ENCODE results near the gene ROBO2. TPM values are rescaled to one million over a fixed set of nuclear protein-coding genes. Genes with fewer than 3 reads are reported as not detected.

The ROBO2 gene
- total RNA-seq, 6 experiments from 2014 or later, result 0.09 to 0.36 (median 0.20) TPM

GRCh38 chr3:77052051-77052501 is 12.2 kb downstream of the ROBO2 start:
- no peaks in the 10 kb centered on the region; the same call in 1 of the 2 replicates for H3K27me3 Mint-ChIP-seq (ENCODE audit: insufficient read depth)
- no peak for DNase-seq
- TF ChIP-seq CTCF (IDR thresholded peaks at IDR 0.05), result no peak
- H3K36me3 Mint-ChIP-seq (ENCODE audit: low read depth), result no peaks in the 10 kb centered on the region
- H3K4me3 Mint-ChIP-seq, result no peak overlapping the region
- no peaks in the 10 kb centered on the region for H3K4me1 Mint-ChIP-seq (ENCODE audit: low read depth)
- H3K9me3 Mint-ChIP-seq, result peaks cover 10% of the 10 kb centered on the region; the same call in 1 of the 2 replicates
- H3K27ac Mint-ChIP-seq, result no peak overlapping the region

- Mint-ChIP-seq H3K9me3 (peaks cover 10% of the 10 kb centered on the region; the same call in 1 of the 2 replicates), H3K27ac (no peak overlapping the region), H3K4me1 (ENCODE audit: low read depth) (no peaks in the 10 kb centered on the region), H3K36me3 (ENCODE audit: low read depth) (no peaks in the 10 kb centered on the region), H3K27me3 (ENCODE audit: insufficient read depth) (no peaks in the 10 kb centered on the region; the same call in 1 of the 2 replicates), H3K4me3 (no peak overlapping the region)
- DNase-seq, result no peak
- TF ChIP-seq CTCF (IDR thresholded peaks at IDR 0.05), result no peak
Measured at GRCh38 chr3:77052733-77053670, 13.1 kb downstream of the ROBO2 start.

GRCh38 chr3:77053795-77054194 is 13.9 kb downstream of the ROBO2 start:
- no peaks in the 10 kb centered on the region for H3K4me1 Mint-ChIP-seq (ENCODE audit: low read depth)
- no peaks in the 10 kb centered on the region for H3K36me3 Mint-ChIP-seq (ENCODE audit: low read depth)
- TF ChIP-seq CTCF (IDR thresholded peaks at IDR 0.05), result no peak
- no peak for DNase-seq
- no peaks in the 10 kb centered on the region; the same call in 1 of the 2 replicates for H3K27me3 Mint-ChIP-seq (ENCODE audit: insufficient read depth)
- H3K4me3 Mint-ChIP-seq, result no peak overlapping the region
- peaks cover 10% of the 10 kb centered on the region; the same call in 1 of the 2 replicates for H3K9me3 Mint-ChIP-seq
- no peak overlapping the region for H3K27ac Mint-ChIP-seq

GRCh38 chr3:77055841-77056341 is 16.0 kb downstream of the ROBO2 start:
- TF ChIP-seq CTCF (IDR thresholded peaks at IDR 0.05), result no peak
- DNase-seq, result no peak
- Mint-ChIP-seq H3K9me3 (peaks cover 10% of the 10 kb centered on the region; the same call in 1 of the 2 replicates), H3K4me1 (ENCODE audit: low read depth) (no peaks in the 10 kb centered on the region), H3K27ac (no peak overlapping the region), H3K27me3 (ENCODE audit: insufficient read depth) (no peaks in the 10 kb centered on the region; the same call in 1 of the 2 replicates), H3K4me3 (no peak overlapping the region), H3K36me3 (ENCODE audit: low read depth) (no peaks in the 10 kb centered on the region)

GRCh38 chr3:77059354-77059753 is 19.5 kb downstream of the ROBO2 start:
- no peaks in the 10 kb centered on the region for H3K4me1 Mint-ChIP-seq (ENCODE audit: low read depth)
- H3K27me3 Mint-ChIP-seq (ENCODE audit: insufficient read depth), result no peaks in the 10 kb centered on the region; the same call in 1 of the 2 replicates
- H3K4me3 Mint-ChIP-seq, result no peak overlapping the region
- no peak overlapping the region for H3K27ac Mint-ChIP-seq
- no peak for TF ChIP-seq CTCF (IDR thresholded peaks at IDR 0.05)
- no peaks in the 10 kb centered on the region for H3K36me3 Mint-ChIP-seq (ENCODE audit: low read depth)
- H3K9me3 Mint-ChIP-seq, result peaks cover 13% of the 10 kb centered on the region
- DNase-seq, result no peak

Measured in HFFc6 (cell line).